Loucy (cell line): ENCODE measurements around the gene SMOC1.

Experiments
- EZH2phosphoT487 ChIP-seq: fragments of 200-600 bp; IDR thresholded peaks from 2 replicates; pipeline ENCODE4 v1.6.1; 2018; ENCODE audit warnings: antibody characterized with exemption, mild to moderate bottlenecking, moderate library complexity, borderline replicate concordance
- TF ChIP-seq, protein P1 (sequence below): fragments of 200-600 bp; sonication (generic); conservative IDR thresholded peaks from 2 replicates; pipeline ENCODE4 v1.5.1; 2014; ENCODE audit warnings: mild to moderate bottlenecking, antibody characterized with exemption, low read length

DNA sequence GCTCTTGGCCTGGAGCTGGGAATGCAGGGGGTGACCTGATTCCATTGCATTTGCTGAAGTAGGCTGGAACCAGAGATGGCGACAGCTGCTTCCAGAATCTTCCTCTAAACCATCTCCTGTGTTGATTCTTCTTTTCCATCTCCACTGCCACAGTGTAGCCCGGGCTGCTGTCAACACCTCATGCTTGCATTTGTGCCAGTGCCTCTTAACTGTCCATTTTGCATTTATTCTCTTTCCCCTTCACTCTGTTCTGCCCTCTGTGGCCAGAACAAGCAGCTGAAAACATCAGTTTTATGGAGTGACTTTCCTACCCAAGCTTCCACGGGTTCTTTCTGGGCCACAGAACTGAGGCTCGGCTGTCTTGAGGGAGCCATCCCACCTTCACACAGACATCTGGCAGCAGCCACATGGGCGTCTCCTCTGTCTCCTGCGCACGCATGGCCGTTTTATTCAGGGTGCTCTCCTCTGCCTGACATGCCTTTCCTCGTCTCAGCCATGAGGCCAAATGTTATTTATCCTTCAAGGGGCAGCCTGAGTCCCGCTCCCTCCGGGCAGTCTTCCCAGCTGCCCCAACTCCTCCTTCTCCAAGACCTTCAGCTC, 51.7 kb downstream of the SMOC1 start:
- TF ChIP-seq, protein P1, sequence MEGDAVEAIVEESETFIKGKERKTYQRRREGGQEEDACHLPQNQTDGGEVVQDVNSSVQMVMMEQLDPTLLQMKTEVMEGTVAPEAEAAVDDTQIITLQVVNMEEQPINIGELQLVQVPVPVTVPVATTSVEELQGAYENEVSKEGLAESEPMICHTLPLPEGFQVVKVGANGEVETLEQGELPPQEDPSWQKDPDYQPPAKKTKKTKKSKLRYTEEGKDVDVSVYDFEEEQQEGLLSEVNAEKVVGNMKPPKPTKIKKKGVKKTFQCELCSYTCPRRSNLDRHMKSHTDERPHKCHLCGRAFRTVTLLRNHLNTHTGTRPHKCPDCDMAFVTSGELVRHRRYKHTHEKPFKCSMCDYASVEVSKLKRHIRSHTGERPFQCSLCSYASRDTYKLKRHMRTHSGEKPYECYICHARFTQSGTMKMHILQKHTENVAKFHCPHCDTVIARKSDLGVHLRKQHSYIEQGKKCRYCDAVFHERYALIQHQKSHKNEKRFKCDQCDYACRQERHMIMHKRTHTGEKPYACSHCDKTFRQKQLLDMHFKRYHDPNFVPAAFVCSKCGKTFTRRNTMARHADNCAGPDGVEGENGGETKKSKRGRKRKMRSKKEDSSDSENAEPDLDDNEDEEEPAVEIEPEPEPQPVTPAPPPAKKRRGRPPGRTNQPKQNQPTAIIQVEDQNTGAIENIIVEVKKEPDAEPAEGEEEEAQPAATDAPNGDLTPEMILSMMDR: no peak
- no peak for TF ChIP-seq EZH2phosphoT487
